Aortic smooth muscle cell (primary cell): ENCODE measurements around the gene ZNF772. TPM values are rescaled to one million over a fixed set of nuclear protein-coding genes. Genes with fewer than 3 reads are reported as not detected.

Source experiments
- total RNA-seq: library from RNA; depleted of rRNA; stranded (reverse); fragments of >200 nt; gene quantifications from 2 replicates; pipeline ENCODE4 v1.2.3, GENCODE V29; 2014

The ZNF772 gene
- 27.3 and 31.0 TPM in 2 replicates for total RNA-seq

DNA sequence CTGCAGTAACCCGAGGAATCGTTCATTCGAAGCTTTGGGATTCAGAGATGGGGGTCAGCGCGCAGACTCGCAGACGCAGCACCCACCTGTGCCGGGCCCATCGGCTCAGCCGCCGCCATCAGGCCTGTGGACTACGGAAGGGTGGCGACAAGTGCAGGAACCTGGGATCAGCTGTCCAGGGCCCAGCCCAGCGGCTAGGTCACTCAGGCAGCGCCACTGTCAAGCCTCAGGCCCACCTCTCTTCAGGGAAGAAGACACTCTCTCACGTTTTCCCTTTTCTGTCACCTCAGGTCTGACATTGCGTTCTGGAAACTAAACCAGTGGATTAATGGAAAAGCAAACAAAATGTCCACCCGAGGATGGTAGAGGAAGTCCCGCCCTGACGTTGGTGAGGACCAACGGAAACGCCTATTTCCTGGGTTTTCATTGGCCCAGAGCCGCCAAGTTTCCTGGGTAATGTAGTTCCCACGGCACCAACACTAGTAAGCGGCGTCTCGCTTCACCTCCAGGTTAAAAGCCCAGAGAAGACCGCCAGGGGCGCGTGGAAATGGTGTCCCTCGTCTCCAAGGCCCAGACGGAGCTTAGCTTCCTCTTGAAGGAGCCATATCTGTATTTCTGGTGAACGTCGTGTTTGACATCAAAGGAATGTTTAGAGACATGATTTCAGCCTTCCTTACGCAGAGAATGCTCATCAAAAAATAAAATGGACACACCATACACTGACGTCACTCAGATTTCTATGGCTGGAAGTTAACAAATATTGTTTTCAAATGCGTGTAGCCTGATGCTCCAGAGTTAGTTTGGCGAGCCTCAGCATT, at the start of gene ZNF772:
TSS of gene ZNF772 (minus strand) at position 376 of the 818 bp plus-strand sequence. CDS start at position 119, 257 bp downstream.

DNA sequence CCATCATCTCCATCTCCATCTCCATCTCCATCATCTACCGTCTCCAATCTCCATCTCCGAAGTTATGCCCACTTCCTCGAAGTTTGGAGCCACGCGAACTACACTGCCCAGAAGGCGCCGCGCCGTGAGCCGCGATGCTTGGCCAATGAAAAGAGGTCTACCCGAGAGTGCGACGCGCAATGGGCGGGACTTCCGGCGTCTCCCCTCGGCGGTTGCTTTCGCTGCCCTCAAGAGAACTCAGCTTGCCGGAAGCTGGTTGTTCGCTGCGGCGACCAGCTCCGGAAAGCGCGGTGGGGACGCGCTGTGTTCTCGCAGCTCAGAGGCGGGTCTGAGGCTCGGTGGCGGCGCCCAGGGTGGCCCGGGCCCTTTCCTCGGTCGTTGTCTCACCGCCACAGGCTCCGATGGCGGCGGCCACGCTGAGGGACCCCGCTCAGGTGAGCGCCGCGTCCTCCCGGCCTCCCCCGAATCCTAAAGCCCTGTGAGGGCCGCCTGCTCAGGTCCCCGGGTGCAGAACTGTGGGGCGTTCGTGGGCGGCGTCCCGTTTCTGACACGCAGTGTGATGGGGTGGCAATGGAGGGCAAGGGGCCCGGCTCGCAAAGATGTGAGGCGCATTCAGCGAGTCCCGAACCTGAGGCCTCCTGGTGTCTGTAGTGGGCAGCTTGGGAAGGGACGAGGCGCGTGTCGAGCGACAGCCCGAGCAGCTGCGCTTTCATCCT, 22.5 kb upstream of the ZNF772 start, which contains the start of gene ZNF773:
TSS of gene ZNF773 (plus strand) at position 259 of the 716 bp plus-strand sequence. CDS start at position 402, 143 bp downstream.

DNA sequence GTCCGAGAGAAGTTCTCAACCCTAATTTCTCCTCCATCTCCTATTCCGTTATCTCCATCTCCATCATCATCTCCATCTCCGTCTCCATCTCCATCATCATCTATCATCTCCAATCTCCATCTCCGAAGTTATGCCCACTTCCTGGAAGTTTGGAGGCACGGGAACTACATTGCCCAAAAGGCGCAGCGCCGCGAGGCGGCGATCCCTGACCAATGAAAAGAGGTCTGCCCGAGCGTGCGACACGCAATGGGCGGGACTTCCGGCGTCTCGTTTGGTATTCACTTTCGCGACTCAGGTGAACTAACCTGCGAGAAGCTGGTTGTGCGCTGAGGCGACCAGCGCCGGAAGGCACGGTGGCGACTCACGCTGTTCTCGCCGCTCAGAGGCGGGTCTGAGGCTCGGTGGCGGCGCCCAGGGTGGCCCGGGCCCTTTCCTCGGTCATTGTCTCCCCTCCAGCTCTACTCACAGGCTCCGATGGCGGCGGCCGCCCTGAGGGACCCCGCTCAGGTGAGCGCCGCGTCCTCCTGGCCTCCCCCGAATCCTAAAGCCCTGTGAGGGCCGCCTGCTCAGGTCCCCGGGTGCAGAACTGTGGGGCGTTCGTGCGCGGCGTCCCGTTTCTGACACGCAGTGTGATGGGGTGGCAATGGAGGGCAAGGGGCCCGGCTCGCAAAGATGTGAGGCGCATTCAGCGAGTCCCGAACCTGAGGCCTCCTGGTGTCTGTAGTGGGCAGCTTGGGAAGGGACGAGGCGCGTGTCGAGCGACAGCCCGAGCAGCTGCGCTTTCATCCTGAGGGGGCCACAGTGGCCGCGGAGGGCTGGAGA, 10.3 kb upstream of the ZNF772 start, which contains the start of gene ZNF419:
TSS of gene ZNF419 (plus strand) at position 274 of the 822 bp plus-strand sequence. CDS start at position 475, 201 bp downstream.

DNA sequence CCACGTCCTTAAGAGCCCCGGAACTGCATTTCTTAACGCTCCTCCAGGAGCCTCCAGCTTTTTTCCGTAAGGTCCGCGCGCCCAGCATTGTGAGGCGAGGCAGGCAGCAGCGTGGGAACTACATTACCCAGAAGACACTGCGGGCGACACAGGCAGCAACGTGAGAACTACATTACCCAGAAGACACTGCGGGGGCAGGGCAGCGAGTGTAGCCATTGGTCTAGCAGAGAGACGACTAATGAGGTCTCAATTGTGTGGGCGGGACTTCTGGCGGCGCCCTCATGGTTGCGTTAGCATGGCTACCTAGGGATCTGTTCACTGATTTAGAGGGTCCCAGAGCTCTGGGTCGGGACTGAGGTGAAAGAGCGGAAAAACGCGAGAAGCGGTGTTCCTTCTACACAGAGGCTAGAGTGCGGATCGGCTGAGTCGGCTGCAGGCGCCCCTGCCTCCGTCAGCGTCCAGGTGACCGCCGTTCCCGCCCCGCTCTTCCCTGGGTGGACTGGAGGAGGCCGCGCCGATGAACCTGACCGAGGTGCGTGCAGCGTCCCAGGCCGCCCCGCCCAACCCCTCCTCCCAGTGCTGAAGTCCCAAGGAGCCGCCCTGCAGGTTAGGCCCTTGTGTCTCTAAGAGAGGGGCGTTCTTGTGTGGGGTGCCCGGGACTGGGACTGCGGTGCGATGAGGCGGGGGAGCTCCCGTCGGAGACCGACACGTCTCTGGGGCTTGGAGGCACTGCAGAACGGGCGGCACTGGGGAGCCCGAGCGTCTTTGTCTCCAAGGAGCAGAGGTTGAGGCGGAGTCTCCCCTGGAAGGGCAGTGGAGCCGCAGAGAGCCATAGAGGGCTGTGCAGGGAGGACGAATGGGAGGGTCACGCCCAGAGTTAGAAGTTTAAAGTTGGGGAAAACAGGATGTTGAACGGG, 42.0 kb downstream of the ZNF772 start, which contains the start of gene ZNF749:
TSS of gene ZNF749 (plus strand) at position 264 of the 917 bp plus-strand sequence. CDS start at position 518, 254 bp downstream.

Other genes with a start within 250 kb of the ZNF772 start
- gene AURKC, start 246.5 kb downstream of the ZNF772 start, total RNA-seq: 0.66 and 0.75 TPM in 2 replicates
- gene ZNF805, start 236.9 kb downstream of the ZNF772 start, total RNA-seq: 23.9 and 25.1 TPM in 2 replicates
- 74.9 and 76.0 TPM in 2 replicates for gene ZNF460, start 197.1 kb downstream of the ZNF772 start, total RNA-seq
- gene ZNF543, start 157.1 kb downstream of the ZNF772 start, total RNA-seq: 10.7 and 10.8 TPM in 2 replicates
- gene ZNF304, start 126.3 kb downstream of the ZNF772 start, total RNA-seq: 11.9 and 14.1 TPM in 2 replicates
- 9.1 and 11.5 TPM in 2 replicates for gene TRAPPC2B, start 114.0 kb downstream of the ZNF772 start, total RNA-seq
- gene ZNF547, start 114.0 kb downstream of the ZNF772 start, total RNA-seq: 4.7 and 5.8 TPM in 2 replicates
- gene ZNF548, start 87.7 kb downstream of the ZNF772 start, total RNA-seq: 24.7 and 25.1 TPM in 2 replicates
- 11.7 and 12.3 TPM in 2 replicates for gene ZNF17, start 66.4 kb downstream of the ZNF772 start, total RNA-seq
- gene ZNF749, start 42.2 kb downstream of the ZNF772 start, total RNA-seq: 7.6 and 12.2 TPM in 2 replicates
- 0.79 and 0.99 TPM in 2 replicates for gene VN1R1, start 20.4 kb downstream of the ZNF772 start, total RNA-seq
- 12.9 and 13.5 TPM in 2 replicates for gene ZNF419, start 10.2 kb upstream of the ZNF772 start, total RNA-seq
- 14.1 and 16.5 TPM in 2 replicates for gene ZNF773, start 22.4 kb upstream of the ZNF772 start, total RNA-seq
- 5.8 and 6.2 TPM in 2 replicates for gene ZNF549, start 49.8 kb upstream of the ZNF772 start, total RNA-seq
- 6.9 and 9.1 TPM in 2 replicates for gene ZNF550, start 82.3 kb upstream of the ZNF772 start, total RNA-seq
- gene ZNF416, start 101.3 kb upstream of the ZNF772 start, total RNA-seq: 5.2 and 6.1 TPM in 2 replicates
- gene ZIK1, start 106.6 kb upstream of the ZNF772 start, total RNA-seq: 7.6 and 12.0 TPM in 2 replicates
- 3.6 and 4.2 TPM in 2 replicates for gene ZNF530, start 122.3 kb upstream of the ZNF772 start, total RNA-seq
- 18.3 and 18.9 TPM in 2 replicates for gene ZNF134, start 136.7 kb upstream of the ZNF772 start, total RNA-seq
- 10.2 and 11.8 TPM in 2 replicates for gene ZNF211, start 155.6 kb upstream of the ZNF772 start, total RNA-seq
- not detected in 2 replicates for gene ZSCAN4, start 191.4 kb upstream of the ZNF772 start, total RNA-seq
- 4.8 and 8.2 TPM in 2 replicates for gene ZNF551, start 204.4 kb upstream of the ZNF772 start, total RNA-seq
- gene ZNF154, start 231.6 kb upstream of the ZNF772 start, total RNA-seq: 5.4 and 7.1 TPM in 2 replicates